Glutamatergic neuron (in vitro differentiated cells): ENCODE measurements around the gene SSBP1. TPM values are rescaled to one million over a fixed set of nuclear protein-coding genes. Genes with fewer than 3 reads are reported as not detected.

Experiments used
- DNase-seq: peaks from one replicate; pipeline ENCODE4 v3.0.0; 2022
- H3K27ac Mint-ChIP-seq: one replicate; pipeline ENCODE4 v1.8.0; 2020; ENCODE audit warnings: mild to moderate bottlenecking, mixed read lengths, inconsistent platforms; ENCODE audit not compliant: unreplicated experiment
- H3K27me3 Mint-ChIP-seq: one replicate; pipeline ENCODE4 v1.8.0; 2020; ENCODE audit warnings: mild to moderate bottlenecking, moderate library complexity, mixed read lengths, inconsistent platforms; ENCODE audit not compliant: unreplicated experiment
- H3K36me3 Mint-ChIP-seq: one replicate; pipeline ENCODE4 v1.8.0; 2020; ENCODE audit warnings: mild to moderate bottlenecking, mixed read lengths, inconsistent platforms; ENCODE audit not compliant: unreplicated experiment
- H3K4me1 Mint-ChIP-seq: one replicate; pipeline ENCODE4 v1.8.0; 2020; ENCODE audit warnings: mild to moderate bottlenecking, low read depth, mixed read lengths, inconsistent platforms; ENCODE audit not compliant: unreplicated experiment
- H3K4me3 Mint-ChIP-seq: one replicate; pipeline ENCODE4 v1.8.0; 2020; ENCODE audit warnings: mild to moderate bottlenecking, mixed read lengths, inconsistent platforms; ENCODE audit not compliant: unreplicated experiment
- H3K9me3 Mint-ChIP-seq: one replicate; pipeline ENCODE4 v1.8.0; 2020; ENCODE audit warnings: mild to moderate bottlenecking, moderate library complexity, mixed read lengths, inconsistent platforms; ENCODE audit not compliant: unreplicated experiment
- total RNA-seq: library from RNA; stranded (reverse); fragmentation: NEBNext Ultra II Directional; extraction: Animal tissue kit (Norgen Biotek cat#: 25700); gene quantifications from one replicate; pipeline ENCODE4 v1.2.1, GENCODE V29; 2021; ENCODE audit not compliant: unreplicated experiment
- TF ChIP-seq, protein P1 (sequence below): fragments of 200-600 bp; sonication (generic); IDR thresholded peaks from one replicate; pipeline ENCODE4 v1.5.0; 2021; ENCODE audit not compliant: partially characterized antibody, unreplicated experiment

Gene SSBP1
- total RNA-seq, 1 donor from 2014 or later: 123 TPM

DNA sequence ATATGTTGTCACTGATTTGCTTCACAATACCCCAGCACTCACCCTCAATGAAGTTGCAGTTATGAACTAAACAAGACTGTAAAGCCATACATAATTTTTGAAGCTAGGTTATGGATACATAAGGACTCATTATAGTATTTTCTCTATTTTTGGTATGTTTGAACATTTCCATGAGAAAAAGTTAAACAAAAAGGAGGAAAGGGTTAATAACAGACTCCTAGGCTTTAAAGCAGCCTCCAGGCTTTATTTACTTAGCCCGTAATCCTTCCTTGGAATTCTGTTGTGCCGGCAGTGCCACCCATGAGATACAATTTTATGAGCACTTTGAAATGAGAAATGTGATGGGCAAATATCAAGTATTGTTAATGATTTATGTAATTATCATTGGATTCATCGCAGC, 34.0 kb upstream of the SSBP1 start:
- H3K27ac Mint-ChIP-seq: no peak overlapping the region
- peaks cover 7% of the 10 kb centered on the region for H3K4me1 Mint-ChIP-seq
- H3K4me3 Mint-ChIP-seq: no peak overlapping the region
- DNase-seq: no peak
- TF ChIP-seq, protein P1, sequence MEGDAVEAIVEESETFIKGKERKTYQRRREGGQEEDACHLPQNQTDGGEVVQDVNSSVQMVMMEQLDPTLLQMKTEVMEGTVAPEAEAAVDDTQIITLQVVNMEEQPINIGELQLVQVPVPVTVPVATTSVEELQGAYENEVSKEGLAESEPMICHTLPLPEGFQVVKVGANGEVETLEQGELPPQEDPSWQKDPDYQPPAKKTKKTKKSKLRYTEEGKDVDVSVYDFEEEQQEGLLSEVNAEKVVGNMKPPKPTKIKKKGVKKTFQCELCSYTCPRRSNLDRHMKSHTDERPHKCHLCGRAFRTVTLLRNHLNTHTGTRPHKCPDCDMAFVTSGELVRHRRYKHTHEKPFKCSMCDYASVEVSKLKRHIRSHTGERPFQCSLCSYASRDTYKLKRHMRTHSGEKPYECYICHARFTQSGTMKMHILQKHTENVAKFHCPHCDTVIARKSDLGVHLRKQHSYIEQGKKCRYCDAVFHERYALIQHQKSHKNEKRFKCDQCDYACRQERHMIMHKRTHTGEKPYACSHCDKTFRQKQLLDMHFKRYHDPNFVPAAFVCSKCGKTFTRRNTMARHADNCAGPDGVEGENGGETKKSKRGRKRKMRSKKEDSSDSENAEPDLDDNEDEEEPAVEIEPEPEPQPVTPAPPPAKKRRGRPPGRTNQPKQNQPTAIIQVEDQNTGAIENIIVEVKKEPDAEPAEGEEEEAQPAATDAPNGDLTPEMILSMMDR: no peak
- H3K9me3 Mint-ChIP-seq: peaks cover 4% of the 10 kb centered on the region
- H3K27me3 Mint-ChIP-seq: no peaks in the 10 kb centered on the region
- no peaks in the 10 kb centered on the region for H3K36me3 Mint-ChIP-seq

DNA sequence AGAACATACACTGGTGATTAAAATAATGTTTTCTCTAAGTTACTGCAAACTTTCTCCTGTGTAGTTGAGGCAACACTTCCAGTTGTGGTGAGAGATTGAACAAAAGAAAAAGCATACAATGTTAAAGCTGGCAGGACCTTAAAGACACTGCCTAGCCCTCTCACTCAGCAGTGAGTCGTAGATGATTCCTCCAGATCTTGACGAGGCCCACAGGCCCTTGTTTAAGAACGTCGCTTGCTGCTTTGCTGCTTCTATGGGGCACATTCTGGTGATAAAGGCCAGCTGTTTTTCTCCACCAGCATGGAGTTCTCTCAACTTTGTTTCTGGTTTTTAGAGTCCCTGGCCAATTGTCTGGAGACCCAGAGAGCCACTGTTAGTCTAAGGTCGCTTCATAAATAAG, 33.4 kb upstream of the SSBP1 start:
- Mint-ChIP-seq H3K27ac (no peak overlapping the region), H3K9me3 (peaks cover 4% of the 10 kb centered on the region), H3K4me1 (peaks cover 7% of the 10 kb centered on the region), H3K36me3 (no peaks in the 10 kb centered on the region), H3K4me3 (no peak overlapping the region), H3K27me3 (no peaks in the 10 kb centered on the region)
- no peak for DNase-seq
- TF ChIP-seq, protein P1: no peak

DNA sequence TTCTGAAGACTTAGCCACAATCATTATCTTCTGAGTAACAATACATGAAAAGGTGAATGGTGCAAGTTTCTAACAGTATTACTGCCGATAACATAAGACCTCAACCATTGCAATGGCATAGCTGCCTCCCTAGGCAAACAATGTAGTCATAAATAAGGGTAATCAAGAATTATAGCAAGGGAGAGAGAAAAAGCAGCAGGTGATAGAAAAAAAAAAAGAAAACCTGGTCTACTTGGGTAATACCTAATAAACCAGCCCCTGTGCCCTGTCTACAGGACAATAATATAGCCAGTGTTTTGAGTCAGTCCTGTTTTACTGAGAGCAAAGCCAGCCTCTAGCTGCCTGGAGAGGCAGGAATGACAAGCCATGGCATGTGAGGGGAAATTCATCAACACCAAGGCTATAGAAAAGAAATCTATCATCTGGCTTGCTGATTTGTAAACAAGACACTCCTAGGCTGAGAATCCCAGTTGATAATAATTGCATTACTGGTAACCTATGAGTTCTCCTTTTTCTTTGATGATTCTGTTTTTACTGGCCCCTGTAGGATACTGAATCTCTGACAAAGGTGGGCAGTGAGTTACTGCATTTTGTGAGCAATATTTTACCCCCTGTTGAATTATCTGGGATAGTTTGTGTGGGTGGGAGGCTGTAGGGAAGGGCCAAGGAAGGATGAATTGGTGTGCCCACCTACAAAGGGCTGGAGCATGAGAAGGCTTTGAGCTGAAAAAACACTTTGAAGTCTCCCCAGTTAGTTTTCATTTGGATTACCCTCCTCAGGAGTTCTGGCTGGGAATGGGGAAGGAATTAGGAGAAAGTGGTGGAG, 31.7 kb upstream of the SSBP1 start:
- H3K4me3 Mint-ChIP-seq: no peak overlapping the region
- no peaks in the 10 kb centered on the region for H3K4me1 Mint-ChIP-seq
- H3K9me3 Mint-ChIP-seq: peaks cover 2% of the 10 kb centered on the region
- no peak for DNase-seq
- TF ChIP-seq, protein P1: no peak
- no peaks in the 10 kb centered on the region for H3K36me3 Mint-ChIP-seq
- no peak overlapping the region for H3K27ac Mint-ChIP-seq
- H3K27me3 Mint-ChIP-seq: no peaks in the 10 kb centered on the region

DNA sequence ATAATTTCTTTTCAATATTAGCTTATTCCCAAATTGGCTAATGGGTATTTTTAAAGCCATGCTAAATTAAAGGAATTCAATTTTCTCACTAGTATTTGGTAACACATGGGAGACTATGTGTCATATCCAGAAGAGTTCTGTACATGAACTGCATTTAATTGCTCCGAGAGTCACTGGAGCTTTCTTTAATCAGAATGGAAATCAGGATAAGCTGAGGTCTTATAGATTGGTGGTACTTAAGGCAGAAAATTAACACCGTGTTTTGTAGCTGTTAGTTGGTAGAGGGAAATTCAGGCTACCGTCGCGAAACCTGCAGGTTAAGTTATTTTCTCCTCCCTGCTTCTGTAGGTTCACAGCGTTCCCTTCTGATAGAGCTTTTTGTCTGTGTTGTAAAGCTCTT, 29.8 kb upstream of the SSBP1 start, which contains the start of gene WEE2:
TSS of gene WEE2 (plus strand) at position 3 of the 400 bp plus-strand sequence. CDS start 406 bp downstream, outside the sequence.
- Mint-ChIP-seq H3K27me3 (no peaks in the 10 kb centered on the region), H3K4me3 (no peak within 1 kb of the TSS), H3K9me3 (peaks cover 2% of the 10 kb centered on the region), H3K27ac (no peak within 1 kb of the TSS), H3K36me3 (no peaks in the 10 kb centered on the region), H3K4me1 (no peaks in the 10 kb centered on the region)
- no peak for DNase-seq
- TF ChIP-seq, protein P1: no peak

DNA sequence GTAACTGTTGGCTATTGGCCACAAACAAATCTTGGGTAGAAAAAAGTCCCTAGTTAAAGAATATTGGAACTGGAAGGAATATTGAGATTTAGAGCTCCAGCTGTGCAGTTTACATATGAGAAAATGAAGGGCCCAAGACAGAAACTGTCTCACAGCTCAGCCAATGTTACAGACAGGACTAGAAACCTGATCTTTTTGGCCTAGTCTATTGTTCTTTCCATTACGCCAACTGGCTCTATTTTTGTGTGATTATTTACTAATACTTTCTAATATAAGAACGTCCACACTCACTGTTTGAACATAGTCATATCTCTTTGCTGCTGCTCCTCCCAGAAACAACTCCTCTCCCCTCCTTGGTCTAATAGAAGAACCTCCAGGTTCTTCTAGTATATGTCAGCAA, 28.8 kb upstream of the SSBP1 start:
- TF ChIP-seq, protein P1: no peak
- Mint-ChIP-seq H3K4me1 (no peaks in the 10 kb centered on the region), H3K9me3 (peaks cover 2% of the 10 kb centered on the region), H3K27ac (no peak overlapping the region), H3K27me3 (no peaks in the 10 kb centered on the region), H3K36me3 (no peaks in the 10 kb centered on the region), H3K4me3 (no peak overlapping the region)
- no peak for DNase-seq
